Left ventricle myocardium superior (tissue), 1 donor: Measurements from ENCODE around the gene SSBP1. TPM values are rescaled to one million over a fixed set of nuclear protein-coding genes. Genes with fewer than 3 reads are reported as not detected.
"Not testable (repeated sequence)": the region's sequence is repeated elsewhere in the genome, so short reads cannot be mapped to it uniquely, and the experiment has no call there.

ENCODE experiments used
- ATAC-seq: fragments of 200-7000 bp; cut with Tn5 transposase; one replicate; pipeline ENCODE4 v1.9.1; 2020; ENCODE audit warnings: mild to moderate bottlenecking, moderate library complexity
- DNase-seq: peaks from one replicate; pipeline ENCODE4 v3.0.0-alpha.2; 2020
- intact Hi-C: fragments of 100-400 bp; cut with micrococcal nuclease; formaldehyde crosslinking; loops from one replicate; pipeline ENCODE4 v1.11.0; 2022
- long read RNA-seq: library from polyadenylated mRNA; unstranded; transcript quantifications from one replicate; pipeline ENCODE4 v2.0.0, GENCODE V29; 2021
- total RNA-seq: library from RNA; stranded (reverse); fragmentation: NEBNext Ultra II Directional; extraction: Animal tissue kit (Norgen Biotek cat#: 25700); gene quantifications from one replicate; pipeline ENCODE4 v1.2.1, GENCODE V29; 2021
- donor health status: DM: no; HTN: yes; CAD: no; lungs with severe emphysema.

SSBP1 gene
- total RNA-seq: 98.4 TPM
- long read RNA-seq, transcript SSBP1-214 (7 exons, 636 nt): minor isoform, 6 of 70 reads
- long read RNA-seq, transcript SSBP1-201 (7 exons, 687 nt): major isoform, 53 of 70 reads
- long read RNA-seq, partial matches to known transcripts: 6 of 70 reads
- long read RNA-seq, other reads (novel, unspliced or antisense): 4 of 70 reads

GRCh38 chr7:141737836-141738591 is at the start of gene SSBP1:
Gene SSBP1, plus strand, starts transcription at chr7:141738358. Its CDS starts 809 bp downstream, at chr7:141739167.
- DNase-seq: peak; percentile 89
- intact Hi-C loops: no loop called here
- ATAC-seq: peak; percentile 97

- ATAC-seq, DNase-seq, intact Hi-C loops: not testable (repeated sequence)
These were observed 48.9 kb upstream of the SSBP1 start for GRCh38 chr7:141689072-141689825.

GRCh38 chr7:141691540-141691939 is 46.6 kb upstream of the SSBP1 start:
- no peak for DNase-seq
- no peak for ATAC-seq
- intact Hi-C loops: no loop called here

DNA sequence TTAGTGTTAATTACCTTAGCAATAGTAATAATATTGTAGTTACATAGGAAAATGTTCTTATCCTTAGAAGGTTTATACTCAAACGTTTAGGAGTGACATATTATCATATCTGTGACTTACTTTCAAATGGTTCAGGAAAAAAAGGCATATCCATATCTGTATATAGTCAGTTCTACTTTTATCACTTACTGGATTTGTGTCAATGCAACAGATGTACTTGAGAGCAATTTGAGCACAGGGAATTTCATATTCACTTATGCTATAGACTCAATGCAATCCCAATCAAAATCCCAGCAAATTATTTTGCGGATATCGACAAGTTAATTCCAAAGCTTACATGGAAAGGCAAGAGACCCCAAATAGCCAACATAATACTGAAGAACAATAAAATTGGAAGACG is 46.2 kb upstream of the SSBP1 start:
- intact Hi-C loops: no loop called here
- DNase-seq (no peak), ATAC-seq (no peak)

GRCh38 chr7:141693082-141693481 is 45.1 kb upstream of the SSBP1 start:
- intact Hi-C loops: no loop called here
- ATAC-seq: no peak
- no peak for DNase-seq

DNA sequence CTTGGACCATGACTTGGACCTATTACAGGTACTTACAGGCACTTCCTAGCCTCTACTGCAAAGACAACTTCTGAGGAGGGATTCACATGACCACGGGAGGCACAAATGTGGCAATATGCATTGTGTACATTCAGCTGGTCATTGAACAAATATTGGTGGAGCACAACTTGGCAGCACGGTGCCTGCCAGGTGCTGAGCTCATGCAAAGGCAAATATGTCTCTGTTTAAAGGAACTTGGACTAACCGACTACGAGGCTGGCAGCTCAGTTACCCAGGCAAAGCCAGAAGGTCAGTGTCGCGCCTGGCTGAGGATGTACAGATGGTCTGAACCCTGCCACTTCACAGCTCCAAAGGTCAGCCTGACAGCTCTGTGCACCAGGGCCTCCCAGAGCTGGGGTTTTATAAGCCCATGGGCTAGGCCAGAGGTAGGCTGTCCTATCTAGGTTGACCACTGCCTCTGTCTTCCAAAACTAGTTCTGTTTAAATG is 42.3 kb upstream of the SSBP1 start:
- ATAC-seq (no peak), DNase-seq (no peak)
- intact Hi-C loops: no loop called here

GRCh38 chr7:141696348-141696747 is 41.8 kb upstream of the SSBP1 start:
- DNase-seq: no peak
- intact Hi-C loops: no loop called here
- ATAC-seq: peak; percentile 22

GRCh38 chr7:141697211-141697871 is 40.8 kb upstream of the SSBP1 start:
- peak; percentile 52 for DNase-seq
- ATAC-seq: no peak
- intact Hi-C loops: no loop called here

DNA sequence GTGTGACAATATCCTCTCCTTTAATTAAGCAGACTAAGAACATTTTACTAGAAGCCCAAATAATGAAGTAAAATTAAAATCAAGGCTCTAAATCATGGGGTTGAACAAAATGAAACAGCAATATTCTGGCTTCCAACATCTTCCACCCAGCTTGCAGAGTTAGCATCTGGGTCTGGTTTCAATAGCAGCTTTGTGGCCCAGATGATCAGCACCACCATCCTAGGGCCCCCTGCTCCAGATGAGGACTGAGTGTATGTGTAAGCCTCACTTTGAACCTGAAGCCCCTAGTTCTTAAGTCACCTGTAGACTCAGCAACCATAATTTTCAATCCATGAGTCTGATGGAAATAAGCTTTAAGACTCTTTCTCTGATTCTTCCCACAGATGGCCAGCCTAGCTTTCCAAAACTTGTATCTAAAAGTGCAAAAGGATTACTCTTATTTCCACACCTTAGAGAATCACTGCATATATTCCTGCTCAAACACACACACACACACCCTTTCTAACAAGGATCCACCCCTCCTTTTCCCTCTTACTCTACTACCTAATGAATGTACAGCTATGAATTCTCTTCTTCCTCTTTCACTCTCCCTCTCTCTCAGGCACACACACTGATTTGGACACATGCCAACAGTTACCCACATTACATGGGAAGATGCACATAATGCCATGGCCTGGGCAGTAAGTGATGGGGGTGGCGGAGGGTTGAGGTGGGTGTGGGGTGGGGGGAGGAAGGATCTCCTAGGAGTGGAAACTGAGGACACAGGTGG is 39.7 kb upstream of the SSBP1 start:
- DNase-seq: no peak
- intact Hi-C loops: no loop called here
- no peak for ATAC-seq

GRCh38 chr7:141699860-141700259 is 38.3 kb upstream of the SSBP1 start:
- intact Hi-C loops: no loop called here
- DNase-seq: no peak

DNA sequence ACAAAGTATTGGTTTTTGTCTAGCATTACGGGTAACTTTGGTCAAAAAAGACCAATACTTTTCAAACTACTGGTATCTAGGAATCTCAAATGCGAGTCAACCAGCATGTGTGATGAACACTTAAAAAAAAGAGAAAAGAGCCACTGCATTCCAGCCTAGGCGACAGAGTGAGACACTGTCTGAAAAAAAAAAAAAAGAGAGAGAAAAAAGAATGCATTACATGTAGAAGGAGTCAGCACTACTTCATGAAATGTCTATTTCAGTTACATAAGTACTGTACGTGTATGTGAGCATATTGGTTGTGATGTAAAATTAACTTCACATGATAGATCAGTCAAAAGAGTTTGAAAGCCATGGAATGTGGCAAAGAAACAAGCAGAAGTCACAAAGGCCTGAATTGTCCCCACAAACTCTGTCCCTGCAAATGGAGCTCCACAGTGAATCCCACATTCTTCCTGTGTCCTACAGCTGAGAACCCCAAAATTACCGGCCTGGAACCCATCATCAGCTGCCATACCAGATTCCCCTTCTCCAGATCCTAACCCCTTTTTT is 37.8 kb upstream of the SSBP1 start:
- intact Hi-C loops: no loop called here

More at GRCh38 chr7:141699860-141700259, 38.3 kb upstream of the SSBP1 start:
- ATAC-seq: no peak

GRCh38 chr7:141700848-141701371 is 37.2 kb upstream of the SSBP1 start:
- ATAC-seq (peak; percentile 26), DNase-seq (peak; percentile 28)
- intact Hi-C loops: no loop called here

More for the DNA sequence above, 37.8 kb upstream of the SSBP1 start:
- DNase-seq: no peak
- no peak for ATAC-seq

GRCh38 chr7:141701489-141702046 is 36.6 kb upstream of the SSBP1 start:
- intact Hi-C loops: no loop called here
- peak; percentile 60 for DNase-seq
- ATAC-seq: peak; percentile 75

GRCh38 chr7:141702047-141702567 is 36.1 kb upstream of the SSBP1 start, which contains the start of gene DENND11:
Gene DENND11, minus strand, starts transcription at chr7:141702166. Its CDS starts 13 bp downstream, at chr7:141702153.
- intact Hi-C loops: no loop called here
- DNase-seq (peak; percentile 77), ATAC-seq (peak; percentile 79)

GRCh38 chr7:141702892-141703291 is 35.3 kb upstream of the SSBP1 start:
- ATAC-seq (no peak), DNase-seq (no peak)
- intact Hi-C loops: no loop called here

GRCh38 chr7:141704112-141704511 is 34.0 kb upstream of the SSBP1 start:
- intact Hi-C loops: no loop called here
- DNase-seq: no peak
- no peak for ATAC-seq

DNA sequence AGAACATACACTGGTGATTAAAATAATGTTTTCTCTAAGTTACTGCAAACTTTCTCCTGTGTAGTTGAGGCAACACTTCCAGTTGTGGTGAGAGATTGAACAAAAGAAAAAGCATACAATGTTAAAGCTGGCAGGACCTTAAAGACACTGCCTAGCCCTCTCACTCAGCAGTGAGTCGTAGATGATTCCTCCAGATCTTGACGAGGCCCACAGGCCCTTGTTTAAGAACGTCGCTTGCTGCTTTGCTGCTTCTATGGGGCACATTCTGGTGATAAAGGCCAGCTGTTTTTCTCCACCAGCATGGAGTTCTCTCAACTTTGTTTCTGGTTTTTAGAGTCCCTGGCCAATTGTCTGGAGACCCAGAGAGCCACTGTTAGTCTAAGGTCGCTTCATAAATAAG is 33.4 kb upstream of the SSBP1 start:
- intact Hi-C loops: no loop called here
- no peak for ATAC-seq

More for the DNA sequence above, 33.4 kb upstream of the SSBP1 start:
- DNase-seq: no peak
